CD14-positive monocyte (primary cell): Measurements from ENCODE around the gene CD6. TPM values are rescaled to one million over a fixed set of nuclear protein-coding genes. Genes with fewer than 3 reads are reported as not detected.

ENCODE experiments used
- DNase-seq, 3 donors: peaks; one replicate each; pipeline ENCODE4 v3.0.0-alpha.2; 2011 to 2022
- H2AFZ ChIP-seq: 2 replicates; pipeline ENCODE4 v1.6.0; 2012; ENCODE audit warnings: mild to moderate bottlenecking, low read depth, low read length, inconsistent platforms; ENCODE audit not compliant: insufficient read depth, poor library complexity, severe bottlenecking
- H3K27ac ChIP-seq, 2 donors: 1 replicate in 1 of 2; 2 replicates in 1 of 2; pipeline ENCODE4 v1.5.1; 2012 to 2013; ENCODE audit warnings: low read length in 2 of 2, control low read depth in 1 of 2, inconsistent platforms in 1 of 2, low read depth in 1 of 2, mild to moderate bottlenecking in 1 of 2
- H3K27me3 ChIP-seq, 2 donors: one replicate each; pipeline versions ENCODE4 v1.6.0 to v1.6.1; 2011 to 2013; ENCODE audit warnings: low read length in 2 of 2; ENCODE audit not compliant: control insufficient read depth in 2 of 2, insufficient read depth in 2 of 2
- H3K36me3 ChIP-seq, 2 donors: replicated peaks in 1 of 2; 1 replicate in 1 of 2; 2 replicates in 1 of 2; pipeline versions ENCODE4 v1.5.1 to v1.6.1; 2012 to 2013; ENCODE audit warnings: low read length in 2 of 2, control low read depth in 1 of 2, inconsistent platforms in 1 of 2, mild to moderate bottlenecking in 1 of 2; ENCODE audit not compliant: insufficient read depth in 2 of 2, control insufficient read depth in 1 of 2
- H3K4me1 ChIP-seq, 2 donors: 1 replicate in 1 of 2; 2 replicates in 1 of 2; pipeline versions ENCODE4 v1.5.1 to v1.6.1; 2012 to 2013; ENCODE audit warnings: low read length in 2 of 2, control low read depth in 1 of 2, inconsistent platforms in 1 of 2, mild to moderate bottlenecking in 1 of 2, moderate library complexity in 1 of 2; ENCODE audit not compliant: insufficient read depth in 2 of 2, control insufficient read depth in 1 of 2
- H3K4me2 ChIP-seq: replicated peaks from 2 replicates; pipeline ENCODE3; 2012; ENCODE audit warnings: low read length, moderate library complexity, mild to moderate bottlenecking; ENCODE audit not compliant: poor library complexity, severe bottlenecking; ENCODE audit errors: extremely low read depth
- H3K4me3 ChIP-seq, 3 experiments: fragments of 200-600 bp in 1 of 3; sonication (generic) in 1 of 3; replicated peaks in 1 of 3; 1 replicate in 2 of 3; 2 replicates in 1 of 3; pipeline ENCODE4 v1.5.1; 2011 to 2013; ENCODE audit warnings: low read length in 3 of 3, mild to moderate bottlenecking in 3 of 3, control low read depth in 2 of 3, low read depth in 2 of 3, inconsistent platforms in 1 of 3, moderate library complexity in 1 of 3
- H3K79me2 ChIP-seq: 2 replicates; pipeline ENCODE4 v1.6.0; 2012; ENCODE audit warnings: mild to moderate bottlenecking, control low read depth, inconsistent platforms, low read length, moderate library complexity; ENCODE audit not compliant: insufficient read depth
- H3K9ac ChIP-seq: 2 replicates; pipeline ENCODE4 v1.6.0; 2017; ENCODE audit warnings: low read length, mild to moderate bottlenecking; ENCODE audit not compliant: insufficient read depth, poor library complexity, severe bottlenecking
- H3K9me3 ChIP-seq, 2 donors: replicated peaks in 1 of 2; 1 replicate in 1 of 2; 2 replicates in 1 of 2; pipeline versions ENCODE4 v1.5.1 to v1.6.1; 2012 to 2013; ENCODE audit warnings: low read length in 2 of 2, control low read depth in 1 of 2; ENCODE audit not compliant: control insufficient read depth in 1 of 2, insufficient read depth in 1 of 2
- H4K20me1 ChIP-seq: 2 replicates; pipeline ENCODE4 v1.6.0; 2012; ENCODE audit warnings: mild to moderate bottlenecking, low read length, control low read depth, moderate library complexity; ENCODE audit not compliant: insufficient read depth
- H3K27ac Mint-ChIP-seq, 7 donors: one replicate each; pipeline ENCODE4 v1.8.0; 2020; ENCODE audit warnings: mild to moderate bottlenecking in 7 of 7, mixed read lengths in 7 of 7, moderate library complexity in 6 of 7, inconsistent platforms in 2 of 7
- H3K27me3 Mint-ChIP-seq, 3 donors: one replicate each; pipeline ENCODE4 v1.8.0; 2021 to 2022; ENCODE audit warnings: low read depth in 3 of 3, mild to moderate bottlenecking in 3 of 3, mixed read lengths in 3 of 3, moderate library complexity in 3 of 3, inconsistent platforms in 1 of 3
- H3K36me3 Mint-ChIP-seq, 2 donors: one replicate each; pipeline ENCODE4 v1.8.0; 2020; ENCODE audit warnings: mixed read lengths in 2 of 2, inconsistent platforms in 1 of 2, mild to moderate bottlenecking in 1 of 2
- H3K4me1 Mint-ChIP-seq: one replicate; pipeline ENCODE4 v1.8.0; 2020; ENCODE audit warnings: mild to moderate bottlenecking, mixed read lengths
- H3K4me3 Mint-ChIP-seq, 2 donors: one replicate each; pipeline ENCODE4 v1.8.0; 2020; ENCODE audit warnings: mild to moderate bottlenecking in 2 of 2, mixed read lengths in 2 of 2, moderate library complexity in 1 of 2
- H3K9me3 Mint-ChIP-seq, 7 donors: one replicate each; pipeline ENCODE4 v1.8.0; 2020 to 2022; ENCODE audit warnings: mixed read lengths in 7 of 7, mild to moderate bottlenecking in 6 of 7, moderate library complexity in 6 of 7, inconsistent platforms in 2 of 7
- CTCF ChIP-seq: fragments of 200-600 bp; IDR thresholded peaks from one replicate; pipeline ENCODE4 v1.8.0; 2022; ENCODE audit warnings: antibody characterized with exemption, mild to moderate bottlenecking
- WGBS: methylation state at CpG from one replicate; pipeline ENCODE4 v1.1.5; 2013; ENCODE audit warnings: missing lambda C conversion rate; ENCODE audit not compliant: insufficient coverage; 5-methylcytosine and 5-hydroxymethylcytosine counted together
- intact Hi-C, 2 donors: fragments of 100-400 bp; cut with micrococcal nuclease; formaldehyde crosslinking; loops; one replicate each; pipeline versions ENCODE4 v1.15.0 to v1.15.1; 2023
- polyA plus RNA-seq, 3 donors: library from polyadenylated mRNA; depleted of rRNA in 1 of 3; unstranded in 2 of 3; stranded (reverse) in 1 of 3; fragments of 300-500 nt in 2 of 3; fragments of >200 nt in 1 of 3; fragmentation: Illumina TruSeq in 2 of 3; gene quantifications; 1 replicate in 2 of 3; 2 replicates in 1 of 3; pipeline ENCODE4 v1.2.3, GENCODE V29; 2012 to 2021

CD6 gene
- polyA plus RNA-seq, 3 donors, result 0.09 to 0.39 (median 0.39) TPM

- H3K27ac Mint-ChIP-seq, result peak overlapping the region in 1 of 7 donors; percentile 44
- H3K4me3 Mint-ChIP-seq, result no peak overlapping the region
- H3K4me1 ChIP-seq, result peaks cover 11 to 15% of the 10 kb centered on the region in 2 donors
- peaks cover 5 to 12% (median 9%) of the 10 kb centered on the region in 3 donors for H3K27me3 Mint-ChIP-seq
- H3K9me3 Mint-ChIP-seq, result peaks cover 0 to 3% (median 0%) of the 10 kb centered on the region in 7 donors
- H2AFZ ChIP-seq, result no peak overlapping the region
- no peaks in the 10 kb centered on the region for H3K36me3 Mint-ChIP-seq
- H3K27me3 ChIP-seq, result no peaks in the 10 kb centered on the region
- H3K9ac ChIP-seq, result no peak overlapping the region
- DNase-seq, result no peak
- WGBS, result 97% methylated on average over 10 of the region's 14 CpGs
- no peak overlapping the region for H3K4me2 ChIP-seq
- H3K4me1 Mint-ChIP-seq, result peaks cover 15% of the 10 kb centered on the region
- no peaks in the 10 kb centered on the region for H3K36me3 ChIP-seq
- H3K4me3 ChIP-seq, result no peak overlapping the region
- no peaks in the 10 kb centered on the region for H3K9me3 ChIP-seq
- H3K79me2 ChIP-seq, result no peaks in the 10 kb centered on the region
- H4K20me1 ChIP-seq, result no peaks in the 10 kb centered on the region
- no peak overlapping the region for H3K27ac ChIP-seq
- intact Hi-C loops, result no loop called here
- no peak for TF ChIP-seq CTCF
These were observed 71.6 kb downstream of the CD6 start for GRCh38 chr11:61042961-61043540.

GRCh38 chr11:61045271-61045670 is 73.8 kb downstream of the CD6 start:
- no peaks in the 10 kb centered on the region for H3K79me2 ChIP-seq
- Mint-ChIP-seq H3K27ac (no peak overlapping the region), H3K9me3 (peaks cover 0 to under 1% (median 0%) of the 10 kb centered on the region in 7 donors), H3K4me3 (no peak overlapping the region), H3K4me1 (peaks cover 14% of the 10 kb centered on the region), H3K36me3 (no peaks in the 10 kb centered on the region), H3K27me3 (peaks cover 7 to 18% (median 9%) of the 10 kb centered on the region in 3 donors)
- no peaks in the 10 kb centered on the region for H4K20me1 ChIP-seq
- intact Hi-C loops, result no loop called here
- WGBS, result 100% methylated on average over 4 of the region's 7 CpGs
- H2AFZ ChIP-seq, result no peak overlapping the region
- H3K27ac ChIP-seq, result no peak overlapping the region
- H3K4me2 ChIP-seq, result no peak overlapping the region
- no peak overlapping the region for H3K9ac ChIP-seq
- no peak overlapping the region for H3K4me3 ChIP-seq
- no peaks in the 10 kb centered on the region for H3K36me3 ChIP-seq
- no peak for DNase-seq
- H3K9me3 ChIP-seq, result no peaks in the 10 kb centered on the region
- peaks cover 11 to 16% of the 10 kb centered on the region in 2 donors for H3K4me1 ChIP-seq
- H3K27me3 ChIP-seq, result no peaks in the 10 kb centered on the region
- no peak for TF ChIP-seq CTCF
